GM12801 (cell line): ENCODE results near the gene MAP3K20.

ENCODE experiments used
- CTCF ChIP-seq: IDR thresholded peaks from one replicate; pipeline ENCODE4 v1.5.1; 2011; ENCODE audit warnings: control low read depth; ENCODE audit not compliant: insufficient read length; ENCODE audit errors: extremely low read depth

MAP3K20 gene

DNA sequence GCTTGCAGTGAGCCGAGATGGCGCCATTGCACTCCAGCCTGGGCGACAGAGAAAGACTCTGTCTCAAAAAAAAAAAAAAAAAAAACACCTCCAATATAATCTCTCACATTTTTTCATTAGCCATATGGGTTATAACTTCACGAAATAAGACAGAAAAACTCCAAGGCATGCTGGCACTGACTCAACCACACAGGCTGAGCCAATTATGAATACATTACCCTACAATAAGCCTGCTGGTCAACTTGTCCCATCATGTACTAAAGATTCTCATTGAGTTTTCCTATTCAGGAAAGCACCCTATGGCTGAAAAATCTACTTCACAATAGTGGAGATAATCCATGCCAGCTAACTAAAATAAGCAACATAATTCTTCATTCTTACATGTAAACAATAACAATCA, 12.8 kb upstream of the MAP3K20 start:
- no peak for TF ChIP-seq CTCF

DNA sequence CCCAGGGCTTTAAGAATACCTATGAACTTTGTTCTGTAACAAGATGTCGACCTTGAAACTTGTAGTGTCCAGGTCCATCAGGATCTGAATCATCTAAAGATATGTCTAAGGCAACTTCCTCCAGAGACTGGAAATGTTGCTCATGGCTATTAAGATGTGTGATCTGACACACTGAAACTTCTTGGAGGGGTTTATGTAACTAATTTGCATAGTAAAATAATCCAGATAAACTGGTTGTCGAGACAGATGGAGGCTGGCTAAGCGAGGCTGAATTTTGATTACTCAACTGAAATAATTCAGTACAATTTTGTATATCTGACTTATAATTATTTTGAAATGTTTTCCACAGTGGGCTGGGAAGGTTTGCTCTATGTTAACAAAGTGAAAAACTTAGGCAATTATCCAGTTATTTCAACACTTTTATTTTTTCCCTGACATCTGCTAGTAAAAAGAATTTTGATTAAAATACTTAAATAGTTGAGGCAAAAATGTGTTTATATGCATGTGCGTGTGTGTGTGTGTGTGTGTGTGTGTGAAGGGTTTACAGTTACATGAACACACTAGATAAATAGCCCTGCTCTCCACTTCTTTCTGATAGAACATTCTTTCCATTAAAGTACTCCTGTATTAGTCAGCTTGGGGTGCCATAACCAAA, 11.4 kb upstream of the MAP3K20 start:
- TF ChIP-seq CTCF: no peak

- no peak for TF ChIP-seq CTCF
These were observed 8.6 kb upstream of the MAP3K20 start for GRCh38 chr2:173066887-173067676.

DNA sequence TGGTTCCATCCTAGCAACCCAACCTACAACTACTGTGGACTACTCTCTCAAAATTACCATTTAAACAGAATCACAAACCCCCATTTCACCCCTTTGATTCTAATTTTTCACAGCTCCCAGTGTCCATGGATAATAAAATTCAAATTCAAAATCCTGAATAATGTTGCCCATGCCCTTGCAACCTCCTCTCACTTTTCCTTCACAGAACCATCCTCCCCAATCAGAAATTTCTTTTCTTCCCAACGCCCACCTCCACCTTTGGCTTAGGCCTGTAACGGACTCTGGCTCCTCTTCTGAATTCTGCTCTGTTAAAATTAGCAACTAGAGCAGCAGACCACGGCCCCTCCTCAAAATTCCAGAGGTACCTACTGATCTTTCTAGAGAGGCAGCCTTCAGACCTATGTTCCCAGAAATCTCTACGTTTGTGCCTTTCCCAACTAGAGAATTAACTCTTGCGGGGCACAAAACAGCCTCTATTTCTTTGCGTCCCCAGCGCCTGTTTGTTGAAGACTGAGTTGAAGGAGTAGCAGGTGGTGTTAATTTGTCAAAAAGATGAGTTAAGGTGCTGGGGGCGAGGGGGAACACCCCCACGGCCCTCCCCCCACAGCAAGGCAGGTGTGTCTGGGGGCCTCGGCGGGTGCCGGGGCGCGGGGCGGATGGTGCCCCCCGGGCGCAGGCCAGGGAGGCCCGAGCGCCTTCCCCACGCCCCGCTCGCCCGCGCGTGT, 428 bp upstream of the MAP3K20 start:
- TF ChIP-seq CTCF: no peak

DNA sequence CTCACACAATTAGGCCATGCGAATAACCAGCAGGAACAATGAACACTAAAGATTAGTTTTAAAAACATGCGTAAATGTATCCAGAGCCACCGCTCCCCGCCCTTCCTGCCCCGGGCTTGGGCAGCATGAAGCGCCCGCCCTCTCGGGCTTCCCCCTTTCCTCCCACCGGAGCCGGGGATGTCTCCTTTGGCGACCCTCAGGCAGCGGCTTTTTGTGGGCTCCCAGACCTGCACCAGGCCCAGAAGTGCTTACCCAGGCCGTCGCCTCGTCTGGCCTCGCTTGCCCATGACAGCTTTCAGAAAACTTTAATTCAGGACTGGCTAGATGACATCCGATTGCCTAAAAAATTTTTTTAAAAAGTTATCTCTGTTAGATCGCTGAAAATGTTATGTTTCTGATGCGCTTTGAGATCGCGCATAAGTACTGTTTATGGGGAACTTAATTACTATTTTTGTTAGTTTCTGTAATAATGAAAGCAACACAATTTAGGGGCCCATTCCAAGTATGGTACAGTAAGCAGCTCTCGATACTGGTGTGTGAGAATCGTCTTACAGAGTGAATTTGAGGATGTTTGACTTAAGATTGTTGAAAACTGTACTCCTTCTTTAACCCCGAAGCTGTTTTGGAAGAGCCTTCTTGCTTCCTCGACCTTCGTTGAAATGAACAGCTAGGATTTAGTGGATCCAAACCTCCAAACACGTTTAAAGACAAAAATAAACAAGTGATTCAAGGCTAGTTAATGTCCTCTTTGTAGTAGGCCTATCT, 1.1 kb downstream of the MAP3K20 start:
- no peak for TF ChIP-seq CTCF

DNA sequence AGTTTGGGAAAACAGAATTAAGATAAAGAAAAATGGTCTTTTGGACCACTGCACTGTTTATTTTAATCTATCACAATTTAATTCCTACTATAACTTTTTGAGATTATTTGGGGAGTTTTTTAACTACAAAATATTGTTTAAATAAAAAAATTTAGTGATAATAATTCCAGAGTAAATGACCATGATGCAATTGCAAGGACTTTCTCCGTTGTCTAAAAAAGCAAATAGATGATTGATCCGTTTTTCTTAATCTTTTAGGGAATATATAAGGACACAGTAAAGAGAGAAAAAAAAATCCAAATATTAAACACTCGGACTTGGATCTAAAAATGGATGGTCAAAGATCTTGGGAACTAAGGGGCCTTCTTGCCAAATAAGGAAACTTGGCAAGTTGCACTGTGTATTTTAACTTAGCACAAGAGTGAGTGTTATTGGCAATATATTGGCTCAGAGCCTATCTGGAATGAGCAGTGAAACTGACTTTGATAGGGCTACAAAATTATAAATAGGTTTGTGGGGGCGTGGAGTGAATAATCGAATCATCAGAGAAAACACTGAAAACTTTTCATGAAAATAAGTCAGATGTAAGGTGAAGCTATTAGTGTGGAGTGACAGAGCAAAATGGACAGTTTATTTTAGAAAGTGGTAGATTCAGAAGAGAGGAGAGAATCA, 2.0 kb downstream of the MAP3K20 start:
- TF ChIP-seq CTCF: no peak

DNA sequence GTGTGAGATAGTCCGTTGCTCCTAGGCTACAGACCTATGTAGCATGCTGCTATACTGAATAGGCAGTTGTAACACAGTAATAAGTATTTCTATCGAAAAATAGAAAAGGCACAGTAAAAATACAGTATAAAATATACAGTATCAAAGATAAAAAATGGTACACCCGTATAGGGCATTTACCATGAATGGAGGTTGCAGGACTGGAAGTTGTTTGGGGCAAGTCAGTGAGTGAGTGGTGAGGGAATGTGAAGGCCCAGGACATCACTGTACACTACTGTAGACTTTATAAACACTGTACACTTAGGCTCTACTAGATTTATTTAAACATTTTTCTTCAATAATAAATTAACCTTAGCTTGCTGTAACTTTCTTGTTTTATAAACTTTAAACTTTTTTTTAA, 3.5 kb downstream of the MAP3K20 start:
- no peak for TF ChIP-seq CTCF
